HG02763 (cell line): ENCODE results near the gene PCBP1.
"Not testable (repeated sequence)": the region's sequence is repeated elsewhere in the genome, so short reads cannot be mapped to it uniquely, and the experiment has no call there.

Source experiments
- ATAC-seq: cut with Tn5 transposase; IDR thresholded peaks from one replicate; pipeline ENCODE4 v1.9.1; 2021; ENCODE audit warnings: mild to moderate bottlenecking, moderate library complexity; ENCODE audit not compliant: unreplicated experiment

PCBP1 gene

DNA sequence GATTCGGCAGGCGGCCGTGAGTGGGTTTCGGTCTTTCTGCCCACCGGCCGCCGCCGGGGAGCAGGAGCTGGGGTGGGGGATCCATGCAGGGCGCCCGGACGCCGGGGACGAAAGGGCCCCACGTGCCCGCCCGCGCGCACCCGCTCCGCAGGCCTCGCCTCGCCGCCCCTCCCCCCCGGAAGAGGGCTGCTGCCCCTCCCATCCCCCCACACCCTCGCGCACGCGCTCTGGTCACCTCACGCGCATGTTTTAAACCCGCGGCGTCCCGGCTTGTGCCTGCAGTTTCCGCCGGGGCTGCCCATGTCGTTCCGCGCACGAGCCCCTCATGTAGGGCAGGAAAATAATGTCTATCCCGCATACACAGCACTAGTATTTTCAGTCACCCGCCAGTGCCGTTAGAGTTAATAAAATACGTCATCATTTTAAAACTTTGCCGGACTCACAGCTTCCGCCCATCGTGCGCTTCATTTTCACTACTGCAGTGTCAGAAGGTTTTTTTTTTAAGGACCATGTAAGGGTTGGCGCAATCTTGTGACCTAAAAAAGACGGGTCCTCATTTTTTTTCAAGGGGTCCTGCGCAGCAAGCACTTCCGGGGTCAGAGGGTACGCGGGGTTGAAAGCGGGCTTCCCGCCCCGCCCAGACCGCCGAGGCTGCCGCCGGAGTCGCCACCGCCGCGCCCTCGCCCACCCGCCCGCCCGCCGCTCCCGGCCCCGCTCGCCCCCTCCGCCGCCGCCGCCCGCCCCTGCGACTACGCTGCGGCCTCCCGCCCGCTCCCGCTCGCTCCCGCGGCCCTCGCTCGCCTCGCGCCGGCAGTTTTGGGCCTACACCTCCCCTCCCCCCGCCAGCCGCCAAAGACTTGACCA lies at the start of gene PCBP1:
TSS of gene PCBP1 (plus strand) at position 640 of the 864 bp plus-strand sequence. CDS start 267 bp downstream, outside the sequence.
- ATAC-seq, result peak; percentile 36

DNA sequence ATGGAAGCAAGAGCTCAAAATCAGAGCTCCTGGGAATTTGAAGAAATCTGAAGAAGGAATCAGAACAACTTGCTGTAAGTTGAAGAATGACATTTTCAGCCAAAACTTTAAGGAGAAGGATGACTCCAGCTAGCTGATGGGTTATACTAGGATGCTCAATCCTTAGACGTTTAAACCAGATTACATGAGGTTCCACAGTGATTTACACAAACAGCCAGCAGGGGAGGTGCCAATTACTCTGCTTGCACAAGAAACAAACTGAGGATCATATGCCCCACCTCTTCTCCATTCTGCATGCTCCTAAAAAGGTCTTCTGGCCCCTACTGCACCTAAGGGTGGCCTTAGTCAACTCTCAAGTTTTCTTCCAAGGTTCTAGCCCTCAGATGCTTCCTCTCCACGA lies 47.9 kb upstream of the PCBP1 start:
- ATAC-seq, result no peak

DNA sequence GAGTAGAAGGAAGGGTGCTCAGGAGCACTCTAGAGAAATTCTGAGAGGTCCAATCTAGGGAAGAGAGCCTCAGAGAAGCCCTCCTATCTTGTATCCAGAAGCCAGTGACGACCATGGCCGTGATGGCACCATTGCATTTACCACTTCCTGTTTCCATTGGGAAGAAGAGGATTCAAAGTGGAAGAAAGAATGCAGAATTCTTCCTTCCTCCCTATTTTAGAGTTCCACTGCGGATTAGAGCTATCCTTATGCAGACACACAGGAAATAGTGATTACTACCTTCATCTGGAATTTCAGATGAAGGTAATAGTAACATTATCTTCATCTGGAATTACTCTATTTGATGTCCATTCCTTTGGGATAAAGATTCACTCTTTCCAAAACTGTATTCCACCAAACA lies 45.6 kb upstream of the PCBP1 start:
- ATAC-seq, result no peak

DNA sequence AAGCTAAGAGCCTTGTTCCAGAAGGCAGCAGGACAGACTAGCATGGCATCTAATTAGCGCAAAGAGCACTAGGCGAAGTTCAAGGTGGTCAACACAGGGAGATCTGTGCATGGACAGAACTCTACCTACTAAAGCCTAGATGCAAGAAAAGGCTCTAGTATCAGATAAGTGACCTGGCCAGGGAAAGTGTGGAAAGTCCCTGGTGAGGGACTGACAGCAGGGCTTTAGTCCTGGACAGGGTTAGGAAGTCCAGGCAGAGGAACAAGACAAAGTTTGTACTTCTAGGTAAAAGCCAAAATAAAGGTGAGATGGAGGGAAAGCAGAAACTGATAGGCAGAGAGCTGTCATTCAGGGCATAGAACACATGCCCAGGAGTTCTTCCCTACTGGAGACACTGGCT lies 45.0 kb upstream of the PCBP1 start:
- no peak for ATAC-seq

- ATAC-seq, result no peak
Measured at GRCh38 chr2:70043252-70043875, 43.9 kb upstream of the PCBP1 start.

GRCh38 chr2:70044290-70045040 lies 42.8 kb upstream of the PCBP1 start:
- ATAC-seq, result no peak

DNA sequence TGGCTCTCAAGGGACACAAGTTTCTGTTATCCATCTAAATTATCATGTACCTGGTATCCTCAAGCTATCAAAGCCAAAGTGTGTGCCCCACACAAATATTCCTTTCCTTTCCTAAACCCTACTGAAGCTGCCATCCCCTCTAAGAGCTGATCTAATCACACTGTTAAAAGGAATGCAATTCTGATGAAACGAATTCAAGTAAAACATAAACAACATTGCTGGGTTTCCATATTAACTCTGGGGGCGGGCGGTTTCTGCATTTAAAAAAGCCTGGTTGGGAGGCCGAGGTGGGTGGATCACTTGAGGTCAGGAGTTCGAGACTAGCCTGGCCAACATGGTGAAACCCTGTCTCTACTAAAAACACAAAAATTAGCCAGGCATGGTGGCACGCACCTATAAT lies 41.9 kb upstream of the PCBP1 start:
- ATAC-seq, result no peak

DNA sequence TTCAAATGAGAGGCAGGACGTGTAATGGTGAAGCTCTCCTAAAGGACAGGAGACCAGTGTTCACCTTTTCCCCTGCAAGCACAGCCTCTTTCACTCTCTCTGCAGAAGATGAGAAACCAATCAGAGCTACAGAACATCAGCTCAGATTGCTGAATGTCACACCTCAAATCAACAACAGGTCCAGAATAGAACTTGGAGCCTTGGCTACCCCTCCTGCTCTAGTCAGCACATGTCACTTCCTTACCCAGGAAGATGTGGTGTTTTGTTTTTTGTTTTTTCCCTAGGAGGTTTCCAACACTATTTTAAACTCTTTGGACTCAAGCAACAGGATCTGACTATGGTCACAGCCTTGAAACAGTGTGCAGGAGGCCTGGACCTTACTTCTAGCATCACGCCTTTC lies 41.3 kb upstream of the PCBP1 start:
- no peak for ATAC-seq

DNA sequence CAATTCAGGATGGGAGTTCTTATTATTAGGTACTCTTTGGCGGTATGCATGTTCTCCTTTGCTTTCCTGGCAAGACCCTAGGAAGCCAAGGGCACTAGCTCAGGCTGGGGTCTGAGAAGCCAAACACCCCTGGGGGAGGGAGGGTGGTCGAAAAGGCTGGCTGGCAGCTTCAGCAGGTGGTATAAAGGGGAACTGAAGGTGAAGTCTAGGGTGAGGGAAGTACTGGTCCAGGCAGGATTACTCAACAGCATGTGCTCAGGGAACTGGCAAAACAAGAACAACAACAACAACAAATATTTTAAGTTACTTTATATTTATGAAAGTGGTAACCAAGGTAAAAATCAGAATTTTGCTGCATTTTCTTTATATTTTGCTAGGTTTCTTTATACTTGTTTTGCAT lies 40.7 kb upstream of the PCBP1 start:
- no peak for ATAC-seq

GRCh38 chr2:70047451-70047850 lies 39.8 kb upstream of the PCBP1 start:
- ATAC-seq, result no peak

GRCh38 chr2:70049255-70049654 lies 38.0 kb upstream of the PCBP1 start:
- ATAC-seq, result no peak

DNA sequence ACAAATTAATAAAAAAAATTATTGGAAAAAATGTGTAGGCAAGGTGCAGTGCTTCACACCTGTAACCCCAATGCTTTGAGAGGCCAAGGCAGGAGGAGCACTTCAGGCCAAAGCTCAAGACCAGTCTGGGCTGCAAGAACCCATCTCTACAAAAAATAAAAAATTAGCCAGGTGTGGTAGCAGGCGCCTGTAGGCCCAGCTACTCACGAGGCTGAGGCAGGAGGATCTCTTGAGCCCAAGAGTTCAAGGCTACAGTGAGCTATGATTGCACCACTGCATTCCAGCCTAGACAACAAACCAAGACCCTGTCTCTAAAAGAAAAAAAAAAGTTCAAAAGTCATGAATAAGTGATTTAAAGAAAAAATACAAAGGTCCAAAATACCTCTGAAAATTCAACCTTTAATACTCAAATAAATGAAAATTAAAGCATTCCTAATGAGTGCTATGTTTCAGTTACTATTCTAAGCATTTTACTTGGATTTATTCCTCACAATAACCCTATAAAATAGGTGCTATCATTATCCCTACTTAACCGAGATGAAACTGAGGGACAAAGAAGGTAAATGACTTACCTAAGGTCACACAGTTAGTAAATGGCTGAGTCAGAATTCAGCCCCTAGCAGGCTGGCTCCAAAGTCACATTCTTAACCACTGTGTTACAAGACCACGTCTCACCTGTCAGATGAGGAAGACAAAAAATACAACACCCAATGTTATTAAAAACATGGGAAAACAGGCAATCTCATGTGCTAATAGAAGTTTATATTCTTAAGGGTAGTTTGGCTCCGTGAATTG lies 36.4 kb upstream of the PCBP1 start:
- ATAC-seq, result no peak

- not testable (repeated sequence) for ATAC-seq
Measured at GRCh38 chr2:70055259-70055658, 32.0 kb upstream of the PCBP1 start.

DNA sequence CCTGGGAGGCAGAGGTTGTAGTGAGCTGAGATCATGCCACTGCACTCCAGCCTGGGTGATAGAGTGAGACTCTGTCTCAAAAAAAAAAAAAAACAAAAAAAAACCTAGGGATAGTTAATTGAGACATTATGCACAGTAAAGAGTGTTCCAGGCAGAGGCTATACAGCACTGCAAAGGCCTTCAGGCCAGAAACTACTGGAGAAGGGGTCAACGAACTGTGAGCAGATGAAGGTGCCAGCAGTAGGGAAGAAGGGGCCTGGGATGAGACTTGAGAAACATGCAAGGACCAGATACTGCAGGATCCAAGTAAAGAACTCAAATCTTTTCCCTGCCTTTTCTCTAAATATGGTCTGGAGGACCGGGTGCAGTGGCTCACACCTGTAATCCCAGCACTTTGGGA lies 26.0 kb upstream of the PCBP1 start:
- ATAC-seq, result no peak

DNA sequence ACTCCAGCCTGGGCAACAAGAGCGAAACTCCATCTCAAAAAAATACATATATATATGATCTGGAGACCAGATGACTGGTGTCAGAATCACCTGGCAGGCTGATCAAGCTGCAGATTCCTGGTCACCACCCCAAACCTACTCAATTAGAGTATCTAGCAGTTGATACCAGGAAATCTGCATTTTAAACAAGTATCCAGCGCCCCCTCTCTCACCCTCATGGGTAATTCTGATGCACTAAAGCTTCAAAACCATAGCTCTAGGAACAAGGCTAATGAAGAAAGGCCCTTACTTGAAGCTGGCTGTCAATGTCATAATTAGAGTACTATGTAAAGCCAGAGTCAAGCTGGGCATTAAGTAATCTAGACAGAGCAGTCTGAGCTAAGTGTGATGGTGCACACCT lies 25.0 kb upstream of the PCBP1 start:
- no peak for ATAC-seq

DNA sequence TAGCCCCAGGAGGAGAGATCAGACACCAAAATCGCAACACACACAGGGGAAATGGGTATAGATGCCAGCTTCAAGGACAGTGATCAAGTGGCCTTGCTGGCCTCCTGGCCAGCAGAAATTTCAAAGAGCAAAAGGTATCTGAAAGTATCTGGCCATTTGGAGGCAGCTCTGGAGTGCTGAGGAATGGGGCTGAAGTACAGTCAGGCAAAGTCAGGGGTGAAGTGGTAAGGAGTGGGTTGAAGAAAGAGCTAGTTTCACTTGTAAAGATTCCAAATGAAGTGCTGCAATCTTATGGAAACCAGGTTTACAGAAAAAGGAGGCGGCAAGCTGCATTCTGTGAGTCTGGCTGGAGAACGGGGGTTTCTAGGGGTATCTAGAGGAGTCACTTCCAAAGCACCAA lies 19.2 kb upstream of the PCBP1 start:
- ATAC-seq, result no peak

DNA sequence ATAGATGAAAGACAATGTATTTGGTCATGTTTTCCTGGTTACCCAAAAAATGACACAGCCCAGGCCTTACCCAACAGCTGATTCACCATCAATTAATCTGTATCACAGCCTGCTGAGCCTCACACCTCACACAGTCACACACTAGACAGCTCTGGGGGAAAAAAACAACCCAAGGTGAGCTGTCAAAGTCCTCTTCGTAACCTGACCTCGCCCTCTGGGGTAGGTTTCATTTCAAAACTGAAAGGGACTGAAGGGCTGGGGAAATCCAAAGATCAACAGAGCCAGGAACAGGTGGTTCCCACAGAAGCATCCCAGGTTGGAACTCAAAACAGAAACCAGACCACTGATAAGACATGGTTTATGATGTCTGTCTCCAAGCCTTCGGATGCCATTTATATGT lies 18.2 kb upstream of the PCBP1 start:
- ATAC-seq, result peak; percentile 73

- ATAC-seq, result no peak
Measured at GRCh38 chr2:70070542-70071268, 16.6 kb upstream of the PCBP1 start.

DNA sequence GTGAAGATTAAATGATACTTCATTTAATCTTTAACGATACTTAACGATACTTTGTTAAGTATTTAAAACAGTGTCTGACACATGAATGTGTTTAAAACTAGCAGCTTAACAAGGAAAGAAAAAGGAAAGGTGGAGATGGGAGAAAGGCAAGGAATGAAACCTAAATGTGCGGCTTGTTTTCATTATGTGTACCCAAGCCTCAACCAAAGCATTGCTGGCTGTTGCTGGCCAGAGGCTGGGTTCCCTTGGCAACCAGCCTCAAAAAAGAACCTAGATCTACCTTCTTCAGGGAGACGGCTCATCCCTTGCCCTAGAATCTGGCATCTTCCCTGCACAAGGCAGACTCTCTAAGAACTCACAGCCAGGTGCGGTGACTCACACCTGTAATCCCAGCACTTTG lies 13.8 kb upstream of the PCBP1 start:
- ATAC-seq, result no peak

- no peak for ATAC-seq
Measured at GRCh38 chr2:70078384-70078783, 8.9 kb upstream of the PCBP1 start.
